Bronchial epithelial cell (primary cell): ENCODE data around the gene TOMM22. TPM values are rescaled to one million over a fixed set of nuclear protein-coding genes. Genes with fewer than 3 reads are reported as not detected.
A peak's percentile ranks its signal among the peaks of the same experiment; 100 is the strongest.

Experiments used
- DNase-seq: peaks from one replicate; pipeline ENCODE4 v3.0.0-alpha.2; 2010; ENCODE audit warnings: low read depth
- FAIRE-seq: peaks from 2 replicates; lab custom pipeline; 2011; peaks lifted over from hg19 to GRCh38; lab: Jason Lieb, UNC
- H3K27me3 ChIP-seq: 2 replicates; pipeline ENCODE4 v1.5.1; 2011; ENCODE audit warnings: low read length; ENCODE audit not compliant: control insufficient read depth, insufficient read depth
- H3K36me3 ChIP-seq: 2 replicates; pipeline ENCODE4 v1.5.1; 2011; ENCODE audit warnings: low read length; ENCODE audit not compliant: control insufficient read depth, insufficient read depth
- H3K4me3 ChIP-seq: 2 replicates; pipeline ENCODE4 v1.5.1; 2011; ENCODE audit warnings: mild to moderate bottlenecking, low read depth, low read length, control low read depth
- CTCF ChIP-seq: IDR thresholded peaks from 2 replicates; pipeline ENCODE4 v1.5.1; 2011; ENCODE audit warnings: mild to moderate bottlenecking, moderate library complexity, low read length, control low read depth, inconsistent platforms; ENCODE audit not compliant: insufficient read depth, severe bottlenecking
- total RNA-seq: library from RNA; depleted of rRNA; stranded (reverse); fragments of >200 nt; gene quantifications from 2 replicates; pipeline ENCODE4 v1.2.1, GENCODE V29; 2014

Gene TOMM22
- total RNA-seq, 1 donor from 2014 or later: 70.0 TPM

GRCh38 chr22:38730411-38730871, 48.7 kb downstream of the TOMM22 start:
- FAIRE-seq: no peak
- Histone ChIP-seq H3K27me3 (no peaks in the 10 kb centered on the region), H3K4me3 (no peak overlapping the region), H3K36me3 (peaks cover 47% of the 10 kb centered on the region)
- no peak for DNase-seq
- TF ChIP-seq CTCF: no peak

- H3K27me3 ChIP-seq: no peaks in the 10 kb centered on the region
- no peak for DNase-seq
- TF ChIP-seq CTCF: no peak
- H3K36me3 ChIP-seq: peaks cover 41% of the 10 kb centered on the region
- no peak overlapping the region for H3K4me3 ChIP-seq
- no peak for FAIRE-seq
Observed at GRCh38 chr22:38731703-38732161, 50.0 kb downstream of the TOMM22 start.

GRCh38 chr22:38732251-38732815, 50.6 kb downstream of the TOMM22 start:
- no peaks in the 10 kb centered on the region for H3K27me3 ChIP-seq
- FAIRE-seq (peak; percentile 89), DNase-seq (no peak)
- no peak overlapping the region for H3K4me3 ChIP-seq
- TF ChIP-seq CTCF: no peak
- peaks cover 39% of the 10 kb centered on the region for H3K36me3 ChIP-seq

GRCh38 chr22:38733329-38733723, 51.6 kb downstream of the TOMM22 start:
- Histone ChIP-seq H3K4me3 (no peak overlapping the region), H3K36me3 (peaks cover 39% of the 10 kb centered on the region), H3K27me3 (no peaks in the 10 kb centered on the region)
- peak; percentile 86 for TF ChIP-seq CTCF
- DNase-seq (peak; percentile 13), FAIRE-seq (no peak)

GRCh38 chr22:38733724-38734381, 52.1 kb downstream of the TOMM22 start:
- FAIRE-seq (no peak), DNase-seq (no peak)
- peaks cover 43% of the 10 kb centered on the region for H3K36me3 ChIP-seq

More at GRCh38 chr22:38733724-38734381, 52.1 kb downstream of the TOMM22 start:
- Histone ChIP-seq H3K4me3 (no peak overlapping the region), H3K27me3 (no peaks in the 10 kb centered on the region)
- no peak for TF ChIP-seq CTCF
